Right lobe of liver (tissue), 4 donors: ENCODE data around the gene NIPBL.

Experiments
- CTCF ChIP-seq, 4 donors: fragments of 200-600 bp in 3 of 4; fragments of 450-650 bp in 1 of 4; IDR thresholded peaks; one replicate each; pipeline versions ENCODE4 v1.5.1 to v1.8.0; 2016 to 2022; ENCODE audit warnings: antibody characterized with exemption in 4 of 4, mild to moderate bottlenecking in 2 of 4
- POLR2A ChIP-seq: fragments of 450-650 bp; IDR thresholded peaks from one replicate; pipeline ENCODE4 v1.6.1; 2017; ENCODE audit warnings: antibody characterized with exemption, mild to moderate bottlenecking
- donor health status: DM: no; HTN: no; CAD: no.
- donor health status: DM: no; HTN: no; CAD: no.
- donor health status: DM: no; HTN: yes; CAD: no.

GRCh38 chr5:36839489-36840476 is 36.8 kb upstream of the NIPBL start:
- TF ChIP-seq CTCF (IDR thresholded peaks at IDR 0.05) (no peak), POLR2A (no peak)
